NCI-H345 treated with DMSO at 0.1 percent for 48 hours (cell line): Measurements from ENCODE around the gene PRRG1.
"Not testable (repeated sequence)": the region's sequence is repeated elsewhere in the genome, so short reads cannot be mapped to it uniquely, and the experiment has no call there.

Source experiments
- DNase-seq: peaks from one replicate; lab custom pipeline; 2025; ENCODE audit not compliant: unreplicated experiment; lab: John Stamatoyannopoulos, UW

The PRRG1 gene

DNA sequence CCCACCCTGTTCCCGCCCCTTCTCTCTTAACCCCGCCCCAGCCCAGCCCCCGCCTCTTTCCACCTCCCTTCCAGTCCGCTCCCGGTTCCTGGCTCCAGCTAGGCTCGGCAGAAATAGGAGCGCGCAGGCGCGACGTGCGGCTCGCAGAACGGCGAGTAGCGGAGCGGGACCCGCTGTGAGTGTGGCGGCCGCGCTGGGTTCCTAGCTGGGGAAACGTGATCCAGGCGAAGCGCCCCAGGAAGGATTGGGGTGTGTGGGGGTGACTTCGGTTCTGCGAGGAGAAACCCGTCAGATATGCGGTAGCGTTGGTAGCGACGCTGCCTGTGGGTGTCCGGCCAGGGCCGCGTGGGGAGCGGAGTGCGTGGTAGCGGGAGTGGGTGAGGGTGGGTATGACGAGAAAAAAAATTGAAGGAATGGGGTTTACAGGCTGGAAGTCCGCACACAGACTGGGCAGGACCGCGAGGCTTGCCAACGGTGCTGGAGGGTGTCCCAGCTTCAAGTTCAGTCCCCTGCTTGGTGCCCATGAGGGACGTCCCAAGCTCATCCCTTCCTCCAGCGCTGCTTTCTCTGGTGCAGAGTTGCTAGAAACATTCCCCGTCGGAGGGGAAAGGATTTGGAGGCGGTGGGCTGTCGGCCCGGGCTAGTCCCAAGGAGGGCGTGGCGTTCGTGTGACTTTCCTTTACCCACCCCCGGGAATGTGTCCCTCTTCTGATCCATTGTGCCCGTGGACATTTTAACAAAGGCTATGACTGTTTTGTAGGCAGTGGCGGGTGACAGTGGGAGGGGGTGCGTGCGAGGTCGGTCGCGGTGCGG is at the start of gene PRRG1:
PRRG1 (plus strand) TSS at position 144 of the 813 bp plus-strand sequence. CDS start 56,886 bp downstream, outside the sequence.
- no peak for DNase-seq

GRCh38 chrX:37302569-37302968 is 46.6 kb upstream of the PRRG1 start:
- no peak for DNase-seq

GRCh38 chrX:37305238-37305637 is 43.9 kb upstream of the PRRG1 start:
- not testable (repeated sequence) for DNase-seq

GRCh38 chrX:37314531-37314930 is 34.6 kb upstream of the PRRG1 start:
- no peak for DNase-seq

DNA sequence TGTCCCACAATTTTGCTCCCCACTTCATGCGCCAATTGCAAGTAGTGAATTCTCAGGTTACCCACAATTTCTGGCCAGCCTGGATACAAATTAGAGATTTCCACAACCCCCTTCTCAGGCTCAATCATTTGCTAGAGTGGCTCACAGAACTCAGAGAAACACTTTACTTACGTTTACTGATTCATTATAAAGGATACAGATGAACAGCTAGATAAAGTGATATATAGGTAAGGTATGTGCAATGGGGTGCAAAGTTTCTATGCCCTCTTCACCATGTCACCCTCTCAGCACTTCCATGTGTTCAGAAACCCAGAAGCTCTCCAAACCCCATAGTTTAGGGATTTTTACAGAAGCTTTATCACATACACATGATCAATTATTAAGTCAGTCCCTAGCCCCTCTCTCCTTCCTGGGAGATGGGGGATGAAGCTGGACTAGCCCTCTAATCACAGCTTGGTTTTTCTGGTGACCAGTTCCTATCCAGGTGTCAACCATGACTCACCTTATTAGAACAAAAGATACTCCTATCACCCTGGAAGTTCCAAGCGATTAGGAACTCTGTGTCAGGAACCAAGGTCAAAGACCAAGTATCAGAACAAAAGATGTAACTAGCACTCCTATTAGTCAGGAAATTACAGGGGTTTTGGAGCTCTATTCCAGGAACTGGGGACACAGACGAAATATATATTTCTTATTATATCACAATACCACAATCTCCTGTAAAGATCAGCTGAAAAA is 33.5 kb upstream of the PRRG1 start:
- no peak for DNase-seq

- DNase-seq: no peak
Observed at GRCh38 chrX:37320541-37321203, 28.5 kb upstream of the PRRG1 start.

GRCh38 chrX:37330642-37331041 is 18.5 kb upstream of the PRRG1 start:
- DNase-seq: no peak

DNA sequence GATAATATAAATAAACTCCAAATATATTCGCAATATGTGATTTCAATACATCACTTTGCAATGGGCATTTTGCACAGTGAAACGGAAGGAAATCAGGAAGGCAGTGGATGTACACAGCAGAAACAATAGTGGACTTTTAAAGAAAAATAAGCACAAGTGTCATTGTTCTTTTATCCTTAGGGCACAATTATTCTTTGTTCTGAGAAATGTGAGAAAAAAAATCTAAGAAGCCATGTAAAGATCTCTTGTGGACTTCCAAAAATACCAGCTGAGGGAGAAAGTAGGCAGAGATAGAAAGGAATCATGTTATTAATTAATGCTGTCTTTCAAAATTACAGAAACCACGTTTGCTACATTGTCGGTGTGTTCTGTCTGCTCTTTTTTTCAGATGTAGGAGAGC is 17.6 kb upstream of the PRRG1 start:
- DNase-seq: no peak

DNA sequence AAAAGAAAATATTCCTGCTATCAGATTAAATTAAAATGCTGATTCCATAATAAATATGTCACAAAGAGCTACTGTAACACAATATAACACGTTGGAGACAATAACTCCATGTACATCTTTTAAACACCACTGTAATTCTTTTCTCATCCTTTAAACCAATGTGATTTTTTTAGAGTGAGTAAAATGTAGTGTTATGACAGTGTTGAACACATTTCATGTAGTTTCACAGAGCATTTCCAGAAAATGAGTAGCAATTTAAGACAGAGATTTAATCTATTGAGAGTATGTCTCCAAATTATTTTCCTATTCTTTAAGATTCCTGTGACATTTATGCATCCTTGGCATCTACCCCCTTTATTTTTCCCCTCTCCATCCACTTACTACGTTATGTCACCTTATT is 17.1 kb upstream of the PRRG1 start:
- no peak for DNase-seq

DNA sequence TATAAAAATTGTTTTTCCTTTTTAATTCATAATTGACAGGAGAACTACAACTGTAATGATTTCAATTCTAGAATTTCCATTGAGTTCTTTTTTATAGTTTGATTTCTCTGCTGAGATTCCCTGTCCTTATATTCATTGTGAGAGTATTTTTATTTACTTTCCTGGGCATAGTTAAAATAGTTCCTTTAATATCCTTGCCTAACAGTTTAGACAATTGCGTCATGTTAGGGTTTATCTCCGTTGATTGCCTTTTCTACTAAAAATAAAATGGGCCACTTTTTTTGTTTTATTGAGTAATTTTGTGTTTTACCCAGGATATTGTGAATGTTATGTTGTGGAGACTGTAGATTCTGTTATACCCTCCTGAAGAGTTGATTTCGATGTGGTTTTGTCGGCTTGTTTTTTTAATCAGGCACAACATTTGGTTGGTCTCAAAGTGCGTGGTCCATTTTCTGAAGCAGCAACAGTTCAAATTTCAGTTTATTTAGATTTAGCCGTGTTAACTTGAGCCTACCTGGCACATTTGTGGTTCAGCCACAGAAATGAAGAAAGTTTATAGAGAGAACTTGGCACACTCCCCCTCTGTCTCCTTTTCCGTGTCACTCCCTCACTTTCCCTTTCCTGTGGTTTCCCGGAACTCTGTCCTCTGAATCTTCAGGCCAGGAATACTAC is 16.0 kb upstream of the PRRG1 start:
- DNase-seq: no peak

GRCh38 chrX:37347420-37347819 is 1.7 kb upstream of the PRRG1 start:
- DNase-seq: no peak

DNA sequence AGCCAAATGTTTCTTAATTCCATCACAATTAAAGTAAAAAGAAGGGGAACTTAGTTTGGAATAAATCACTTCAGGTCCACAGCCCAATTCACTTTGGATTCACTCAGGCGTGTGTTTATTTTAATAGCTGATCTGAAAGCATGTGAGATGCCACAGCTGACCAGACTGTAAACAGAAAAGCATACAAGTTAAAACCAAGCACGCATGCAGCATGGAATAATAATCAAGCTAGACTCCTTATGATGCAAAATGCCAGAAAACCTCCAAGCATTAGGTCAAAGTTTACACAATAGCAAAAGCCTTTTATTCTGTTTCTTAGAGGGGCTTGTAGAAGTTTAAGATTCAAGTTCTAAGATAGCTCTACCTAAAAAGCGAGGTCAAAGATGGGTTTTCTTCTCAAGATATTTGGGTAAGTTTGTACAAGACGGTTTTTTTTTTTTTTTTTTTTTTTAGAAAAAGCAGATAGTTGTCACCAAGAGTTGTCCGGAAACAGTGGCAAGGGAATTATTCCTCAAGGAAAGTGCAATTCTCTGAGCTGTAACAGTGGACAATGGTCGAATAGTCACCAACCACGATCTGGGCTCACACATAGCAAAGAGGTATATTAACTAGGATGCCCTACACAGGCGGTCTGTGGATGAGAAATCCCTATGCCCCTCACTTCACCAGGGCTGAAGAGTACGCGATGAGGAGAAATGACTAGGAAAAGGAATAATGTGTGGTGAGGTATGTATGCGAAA is 763 bp upstream of the PRRG1 start:
- no peak for DNase-seq

GRCh38 chrX:37348971-37349220 is 268 bp upstream of the PRRG1 start:
- peak; percentile 12 for DNase-seq

DNA sequence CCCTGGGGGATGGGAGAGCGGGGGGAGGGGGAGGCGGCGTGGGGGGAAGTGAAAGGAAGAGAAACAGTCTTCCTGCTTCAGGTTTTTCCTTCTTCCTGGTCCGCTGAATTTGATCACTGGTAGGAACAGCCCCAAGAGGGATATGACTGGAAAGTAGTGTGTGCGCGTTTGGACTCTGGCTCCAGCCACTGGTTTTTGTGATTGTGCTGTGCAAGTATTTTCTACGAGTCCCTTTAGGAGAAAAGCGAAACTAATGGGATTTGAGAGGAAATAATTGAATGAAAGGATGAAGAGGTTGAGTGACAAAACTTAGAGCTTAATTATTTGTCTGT is 836 bp downstream of the PRRG1 start:
- no peak for DNase-seq

GRCh38 chrX:37353646-37354045 is 4.5 kb downstream of the PRRG1 start:
- DNase-seq: no peak

DNA sequence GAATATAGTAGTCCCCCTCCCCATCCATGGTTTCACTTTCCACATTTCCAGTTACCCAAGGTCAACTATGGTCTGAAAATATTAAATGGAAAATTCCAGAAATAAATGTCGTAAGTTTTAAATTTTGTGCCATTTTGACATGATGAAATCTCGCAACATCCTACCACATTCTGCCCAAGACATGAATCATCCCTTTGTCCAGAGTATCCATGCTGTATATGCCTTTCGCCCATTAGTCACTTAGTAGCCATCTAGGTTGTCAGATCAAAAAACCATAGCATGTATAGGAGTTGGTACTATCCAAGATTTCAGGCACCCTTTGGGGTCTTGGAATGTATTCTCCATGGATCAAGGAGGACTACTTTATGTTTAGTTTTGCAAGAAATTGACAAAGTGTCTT is 8.3 kb downstream of the PRRG1 start:
- DNase-seq: no peak

DNA sequence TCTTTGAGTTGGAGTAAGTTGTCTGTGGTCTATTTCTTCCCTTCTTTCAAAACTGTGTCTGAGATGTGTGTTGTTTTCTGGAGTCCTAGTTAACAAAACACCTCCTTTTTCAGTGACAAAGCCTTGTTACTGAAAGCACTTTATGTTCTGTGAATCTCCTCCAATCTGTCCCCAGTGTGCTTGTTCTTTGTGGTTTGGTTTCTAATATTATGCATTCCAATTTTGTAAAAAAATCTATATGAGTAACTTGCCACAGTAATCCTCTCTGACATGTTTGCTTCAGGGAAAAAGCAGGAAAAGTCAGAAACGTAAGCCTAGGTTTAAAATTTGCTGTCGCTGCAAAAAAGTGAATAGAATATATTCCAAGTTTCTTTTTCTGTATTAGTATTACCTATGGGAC is 12.4 kb downstream of the PRRG1 start:
- no peak for DNase-seq

DNA sequence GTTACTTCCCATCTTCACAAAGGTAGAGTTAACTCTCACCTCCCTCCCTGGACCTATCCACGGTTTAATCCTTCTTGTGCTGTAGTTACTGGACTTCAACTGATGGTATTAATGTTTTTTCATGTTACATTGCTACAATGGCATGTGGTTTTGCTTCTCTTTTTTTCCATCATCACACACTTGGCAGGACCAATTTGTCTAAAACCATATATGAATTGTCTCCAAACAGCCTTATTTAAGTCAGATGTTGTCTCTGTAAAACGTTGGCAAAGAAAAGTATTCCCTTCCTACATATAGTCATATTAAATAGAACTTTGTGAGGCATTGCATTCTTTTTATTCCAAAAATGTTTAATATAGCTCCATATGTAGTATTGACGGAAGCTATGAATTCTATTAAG is 15.5 kb downstream of the PRRG1 start:
- DNase-seq: no peak

- DNase-seq: no peak
Observed at GRCh38 chrX:37367946-37368345, 18.8 kb downstream of the PRRG1 start.

DNA sequence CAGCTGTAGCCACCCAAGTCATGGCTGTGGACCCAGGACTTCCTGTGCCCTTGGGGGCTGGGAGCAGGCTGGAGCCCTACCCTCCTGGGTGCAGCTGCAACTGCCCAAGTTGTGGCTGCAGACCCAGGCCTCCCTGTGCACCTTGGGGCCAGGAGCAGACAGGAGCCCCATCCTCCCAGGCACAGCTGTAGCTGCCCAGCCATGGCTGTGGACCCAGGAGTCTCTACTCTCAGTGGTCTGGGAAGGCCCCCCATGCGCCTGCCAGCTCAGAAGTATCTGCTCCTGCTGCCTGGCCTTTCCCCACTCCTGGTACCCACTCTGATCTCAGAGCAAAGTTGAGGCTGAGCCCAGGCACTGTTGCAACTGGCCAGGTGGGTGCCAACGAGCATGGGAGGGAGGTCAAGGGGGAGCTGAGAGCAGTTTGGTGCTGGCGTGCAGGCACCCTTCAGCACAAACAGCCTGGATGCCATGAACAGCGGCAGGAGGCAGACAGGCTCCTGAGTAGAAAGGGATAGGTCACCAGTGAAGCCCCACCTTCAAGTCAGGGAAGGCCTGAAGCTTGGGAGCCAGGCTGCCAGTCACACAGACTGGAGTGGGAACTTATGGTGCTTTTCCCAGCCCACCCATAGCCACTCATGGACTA is 21.5 kb downstream of the PRRG1 start:
- DNase-seq: no peak

DNA sequence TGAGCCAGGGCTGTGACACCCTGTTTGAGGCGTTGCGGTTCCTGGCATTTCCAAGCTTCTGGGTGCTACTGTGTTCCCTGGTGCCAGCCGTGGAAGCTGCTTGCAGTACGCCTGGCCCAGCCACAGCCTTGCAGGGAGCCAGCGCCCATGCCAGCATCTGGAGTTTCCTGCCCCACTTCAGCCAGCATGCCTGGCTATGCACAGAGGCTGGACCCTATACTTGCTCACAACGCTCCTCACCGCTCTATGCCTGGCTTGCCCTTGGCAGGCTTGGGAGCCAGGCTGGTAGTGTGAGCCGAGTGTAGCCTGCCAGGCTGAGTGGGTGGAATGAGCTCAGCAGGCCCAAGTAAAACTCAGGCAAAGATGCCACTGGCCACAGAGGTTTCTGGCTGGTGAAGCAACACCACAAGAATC is 22.4 kb downstream of the PRRG1 start:
- DNase-seq: no peak
